GM18507 (cell line): ENCODE measurements around the gene MUC20.
"Not testable (repeated sequence)": the region's sequence is repeated elsewhere in the genome, so short reads cannot be mapped to it uniquely, and the experiment has no call there.

ENCODE experiments used
- DNase-seq: peaks from one replicate; pipeline ENCODE4 v3.0.0; 2011; ENCODE audit warnings: low read depth; ENCODE audit not compliant: insufficient read length; ENCODE audit errors: extremely low spot score
- FAIRE-seq: peaks from 2 replicates; lab custom pipeline; 2011; peaks lifted over from hg19 to GRCh38; lab: Jason Lieb, UNC

MUC20 gene

GRCh38 chr3:195720831-195721506 is at the start of gene MUC20:
Gene MUC20, plus strand, starts transcription at chr3:195720978. Its CDS starts 30 bp downstream, at chr3:195721008.
- DNase-seq, FAIRE-seq: not testable (repeated sequence)

GRCh38 chr3:195671283-195671682 is 49.5 kb upstream of the MUC20 start:
- not testable (repeated sequence) for FAIRE-seq

GRCh38 chr3:195673711-195674110 is 47.1 kb upstream of the MUC20 start:
- not testable (repeated sequence) for FAIRE-seq, DNase-seq

More at GRCh38 chr3:195671283-195671682, 49.5 kb upstream of the MUC20 start:
- not testable (repeated sequence) for DNase-seq

GRCh38 chr3:195678391-195679015 is 42.3 kb upstream of the MUC20 start:
- not testable (repeated sequence) for FAIRE-seq, DNase-seq

GRCh38 chr3:195680690-195681089 is 40.1 kb upstream of the MUC20 start:
- not testable (repeated sequence) for DNase-seq, FAIRE-seq

GRCh38 chr3:195681458-195682103 is 39.2 kb upstream of the MUC20 start:
- not testable (repeated sequence) for FAIRE-seq

GRCh38 chr3:195682104-195682742 is 38.6 kb upstream of the MUC20 start:
- not testable (repeated sequence) for FAIRE-seq, DNase-seq

More at GRCh38 chr3:195681458-195682103, 39.2 kb upstream of the MUC20 start:
- not testable (repeated sequence) for DNase-seq

- FAIRE-seq, DNase-seq: not testable (repeated sequence)
These were observed 36.9 kb upstream of the MUC20 start for GRCh38 chr3:195683722-195684526.

GRCh38 chr3:195684527-195685257 is 36.1 kb upstream of the MUC20 start:
- DNase-seq: not testable (repeated sequence)
- peak; percentile 36 for FAIRE-seq

- FAIRE-seq, DNase-seq: not testable (repeated sequence)
These were observed 34.1 kb upstream of the MUC20 start for GRCh38 chr3:195686537-195687208.

- DNase-seq, FAIRE-seq: not testable (repeated sequence)
These were observed 33.5 kb upstream of the MUC20 start for GRCh38 chr3:195687209-195687760.

- FAIRE-seq, DNase-seq: not testable (repeated sequence)
These were observed 32.2 kb upstream of the MUC20 start for GRCh38 chr3:195688471-195689183.

- not testable (repeated sequence) for FAIRE-seq, DNase-seq
These were observed 31.4 kb upstream of the MUC20 start for GRCh38 chr3:195689184-195690070.

- DNase-seq (no peak), FAIRE-seq (no peak)
These were observed 29.8 kb upstream of the MUC20 start for GRCh38 chr3:195690951-195691350.

- FAIRE-seq, DNase-seq: not testable (repeated sequence)
These were observed 29.0 kb upstream of the MUC20 start for GRCh38 chr3:195691596-195692353.
